Activated CD4-positive, CD25-positive, alpha-beta regulatory T cell treated with anti-CD3 and anti-CD28 coated beads, Interleukin-2, amount 50 U/mL, for 16 hours (primary cell): Measurements from ENCODE around the gene KIRREL1.

Experiments used
- DNase-seq: peaks from one replicate; pipeline ENCODE4 v3.0.0-alpha.2; 2020; ENCODE audit warnings: low read depth, low spot score

KIRREL1 gene

DNA sequence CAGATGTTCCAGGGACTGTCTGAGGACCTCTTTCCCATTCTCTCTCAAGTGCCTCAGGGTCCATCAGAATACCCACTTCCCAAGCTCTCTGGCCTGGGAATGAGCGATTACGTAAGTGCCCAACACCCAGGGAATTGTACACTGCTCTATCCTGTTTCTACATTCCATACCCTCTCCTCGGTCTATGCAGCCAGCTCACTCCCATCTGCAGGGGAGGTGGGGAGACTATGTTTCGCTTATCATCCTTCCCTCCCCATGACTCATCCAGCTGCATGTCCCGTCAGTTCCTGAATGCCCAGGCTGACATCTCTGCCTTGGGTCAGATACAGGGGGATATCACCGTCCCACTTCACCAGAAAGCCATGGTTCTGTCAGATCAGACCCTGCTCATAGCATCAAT, 152.7 kb downstream of the KIRREL1 start:
- no peak for DNase-seq

DNA sequence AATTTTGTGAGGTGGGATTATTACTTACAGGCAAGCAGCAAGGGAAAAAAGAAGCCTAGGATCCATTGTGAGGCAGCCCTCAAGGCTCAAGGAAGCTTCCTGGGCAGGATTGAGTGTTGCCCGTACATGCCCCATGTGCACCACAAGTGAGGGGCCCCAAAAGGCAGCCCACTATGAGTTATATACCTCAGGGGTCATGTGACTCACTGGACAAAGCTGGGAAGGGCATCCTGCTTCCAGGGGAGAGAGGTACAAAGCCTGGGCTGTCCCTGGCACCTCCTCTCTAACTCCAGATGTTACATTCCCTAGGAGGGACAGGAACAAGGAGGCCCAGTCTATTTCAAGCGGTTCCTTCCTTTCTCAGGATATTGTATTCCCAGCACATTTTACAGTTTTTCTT, 153.3 kb downstream of the KIRREL1 start:
- DNase-seq = no peak

DNA sequence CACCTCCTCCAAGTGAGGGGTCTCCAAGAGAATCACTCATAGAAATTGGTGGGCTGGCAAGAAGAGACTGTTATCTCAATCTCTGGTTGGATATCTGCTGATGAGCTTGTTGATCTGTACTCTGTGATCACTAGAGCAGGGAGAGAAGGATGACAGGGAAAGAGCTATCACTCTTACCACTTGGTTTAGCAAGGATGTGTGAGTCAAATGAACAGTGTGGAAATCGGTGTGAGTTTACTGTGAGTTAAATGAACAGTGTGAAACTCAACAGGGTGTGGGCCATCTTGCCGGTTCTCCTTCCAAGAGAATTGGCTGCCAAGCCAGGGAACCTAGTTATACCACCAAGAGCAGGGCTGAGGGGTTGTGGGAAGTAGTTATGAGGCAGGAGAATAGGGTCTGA, 154.0 kb downstream of the KIRREL1 start:
- DNase-seq = no peak

DNA sequence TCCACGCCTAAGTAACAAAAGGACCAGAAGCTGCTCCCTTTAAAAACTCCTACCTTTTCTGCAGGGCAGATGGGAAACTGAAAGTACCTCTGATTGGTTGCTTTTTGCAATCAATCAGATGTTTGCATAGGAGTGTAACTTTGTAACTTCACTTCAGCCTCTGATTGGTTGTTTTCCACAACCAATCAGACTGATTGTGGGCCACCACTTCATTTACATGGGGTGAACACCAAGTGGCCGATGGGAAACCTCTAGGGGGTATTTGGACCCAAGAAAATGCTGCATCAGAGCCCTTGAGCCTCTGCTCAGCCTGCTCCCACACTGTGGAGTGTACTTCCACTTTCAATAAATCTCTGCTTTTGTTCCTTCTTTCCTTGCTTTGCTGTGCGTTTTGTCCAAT, 154.4 kb downstream of the KIRREL1 start:
- no peak for DNase-seq

DNA sequence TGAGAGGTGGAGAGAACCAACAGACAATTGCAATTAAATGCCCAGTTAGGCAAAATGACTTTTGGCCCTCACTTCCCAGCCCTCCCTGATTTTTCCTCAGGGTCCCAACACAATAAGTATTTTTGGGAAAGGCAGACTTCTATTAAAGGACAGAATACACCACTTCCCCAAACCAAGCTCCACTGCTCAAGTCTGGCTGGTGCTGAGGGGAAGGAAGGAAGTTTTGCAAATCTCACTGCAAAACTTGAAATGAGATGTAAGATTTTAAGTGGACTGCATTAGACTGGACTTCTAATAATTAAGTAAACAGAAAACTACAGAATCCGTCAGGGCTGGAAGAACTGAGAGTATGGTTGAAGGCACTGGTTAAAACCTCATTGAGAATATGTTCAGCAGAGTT, 155.0 kb downstream of the KIRREL1 start:
- no peak for DNase-seq

DNA sequence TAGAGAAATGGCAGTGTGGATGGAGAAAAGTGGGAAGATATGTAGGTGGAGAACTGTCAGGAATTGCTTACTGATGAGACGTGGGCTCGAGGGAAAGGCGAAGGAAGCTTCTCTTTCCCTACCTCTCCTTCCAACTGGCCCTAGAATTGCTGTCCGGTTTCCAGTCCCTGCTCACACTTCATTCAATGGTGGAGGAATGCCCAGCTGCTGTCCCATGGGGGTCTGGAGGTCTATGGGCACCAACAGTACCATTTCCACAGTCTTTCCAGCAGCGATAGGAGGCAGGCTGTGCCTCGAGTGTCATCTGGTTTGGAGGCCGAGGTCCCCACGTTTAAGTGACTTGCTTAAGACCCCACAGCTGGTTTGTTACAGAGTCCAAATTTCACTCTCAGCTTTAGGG, 155.7 kb downstream of the KIRREL1 start:
- DNase-seq = no peak
